HG03025 (cell line): Measurements from ENCODE around the gene PAX9.

ENCODE experiments used
- ATAC-seq: cut with Tn5 transposase; IDR thresholded peaks from one replicate; pipeline ENCODE4 v1.9.1; 2021; ENCODE audit warnings: mild to moderate bottlenecking, moderate library complexity; ENCODE audit not compliant: unreplicated experiment, low FRiP score

Gene PAX9

DNA sequence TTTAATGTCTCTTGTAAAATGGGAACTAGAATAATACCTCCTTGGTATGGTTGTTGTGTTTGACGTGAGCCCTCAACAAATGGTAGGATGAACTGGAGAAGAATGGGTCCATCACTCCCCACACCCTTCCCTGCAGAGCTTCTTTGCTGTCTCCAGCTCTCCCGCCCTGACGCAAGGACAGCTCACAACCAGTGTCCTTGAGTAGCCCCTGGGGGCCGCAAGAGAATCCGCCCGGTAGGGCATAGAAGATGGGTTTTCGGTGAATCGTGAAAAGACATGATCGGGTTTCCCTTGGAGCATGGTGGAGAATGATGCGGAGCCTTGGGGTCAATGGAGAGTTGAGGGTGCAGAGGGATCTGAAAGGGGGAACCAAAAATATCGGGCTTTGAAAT lies 6.1 kb upstream of the PAX9 start:
- no peak for ATAC-seq

DNA sequence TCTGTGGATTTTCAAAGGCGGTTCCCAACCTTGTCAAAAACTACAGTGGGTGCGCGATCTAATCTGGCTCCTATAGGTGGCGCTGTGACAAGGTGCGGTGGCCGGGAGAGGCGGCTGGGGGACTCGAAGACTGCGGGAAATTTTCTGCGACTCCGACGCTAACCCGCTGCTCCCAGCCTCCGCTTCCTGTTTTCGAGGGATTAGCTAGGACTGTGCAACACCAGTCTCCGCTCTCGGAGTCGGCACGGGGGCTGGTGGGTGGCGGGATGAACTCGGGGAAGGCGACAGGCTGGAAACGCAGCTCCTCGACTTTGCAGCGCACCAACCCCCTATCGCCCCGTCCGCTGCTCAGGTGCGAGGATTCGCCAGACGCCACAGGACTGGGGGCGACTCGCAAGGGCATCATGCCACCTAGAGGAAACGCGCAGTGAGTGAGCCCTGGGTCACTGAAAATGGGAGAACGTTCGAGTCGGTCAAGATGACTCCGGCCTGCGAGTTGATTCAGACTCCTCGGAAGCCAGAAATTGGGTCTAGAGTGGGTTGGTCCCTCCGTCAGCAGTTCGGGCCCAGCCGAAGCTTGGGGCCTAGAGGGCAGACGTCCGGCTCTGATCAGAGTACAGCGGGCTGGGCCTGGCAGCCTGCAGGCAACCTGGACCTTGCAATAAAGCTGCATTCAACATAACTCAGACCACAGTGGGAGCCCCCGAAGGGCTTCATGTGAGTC lies 5.5 kb upstream of the PAX9 start:
- ATAC-seq, result no peak

DNA sequence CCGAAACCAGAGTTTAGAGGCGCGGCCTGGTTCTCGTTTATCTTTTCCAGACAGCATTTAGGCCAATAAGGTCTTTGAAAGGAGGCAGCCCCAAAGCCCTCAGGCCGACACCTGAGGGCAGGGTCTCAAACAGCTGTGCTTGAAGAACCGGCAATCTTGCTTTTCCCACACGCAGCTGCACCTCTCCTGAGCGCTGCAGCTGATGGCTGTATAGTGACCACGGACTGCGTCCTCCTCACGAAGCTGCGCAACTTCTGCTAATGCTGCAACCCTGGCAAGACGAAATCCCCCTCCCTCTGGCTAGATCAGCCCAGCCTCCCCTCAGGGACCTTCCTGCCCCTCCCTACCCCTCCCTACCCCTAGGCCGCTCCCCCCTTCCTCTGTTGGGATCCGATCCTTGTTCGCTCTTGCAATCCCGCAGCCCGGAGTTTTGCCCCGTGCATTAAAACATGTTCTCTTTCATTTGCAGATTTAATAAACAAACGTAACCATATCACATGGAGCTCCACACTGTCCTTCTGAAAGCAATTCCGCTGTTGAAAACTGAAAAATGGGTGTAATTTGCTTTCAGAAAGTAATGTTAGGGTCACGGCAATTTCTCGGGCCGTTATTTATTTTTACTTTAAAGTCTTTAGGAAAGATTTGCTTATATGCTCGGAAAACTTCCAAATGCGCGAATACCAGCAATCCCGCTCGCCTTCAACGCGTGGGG lies 4.8 kb upstream of the PAX9 start:
- ATAC-seq, result no peak

DNA sequence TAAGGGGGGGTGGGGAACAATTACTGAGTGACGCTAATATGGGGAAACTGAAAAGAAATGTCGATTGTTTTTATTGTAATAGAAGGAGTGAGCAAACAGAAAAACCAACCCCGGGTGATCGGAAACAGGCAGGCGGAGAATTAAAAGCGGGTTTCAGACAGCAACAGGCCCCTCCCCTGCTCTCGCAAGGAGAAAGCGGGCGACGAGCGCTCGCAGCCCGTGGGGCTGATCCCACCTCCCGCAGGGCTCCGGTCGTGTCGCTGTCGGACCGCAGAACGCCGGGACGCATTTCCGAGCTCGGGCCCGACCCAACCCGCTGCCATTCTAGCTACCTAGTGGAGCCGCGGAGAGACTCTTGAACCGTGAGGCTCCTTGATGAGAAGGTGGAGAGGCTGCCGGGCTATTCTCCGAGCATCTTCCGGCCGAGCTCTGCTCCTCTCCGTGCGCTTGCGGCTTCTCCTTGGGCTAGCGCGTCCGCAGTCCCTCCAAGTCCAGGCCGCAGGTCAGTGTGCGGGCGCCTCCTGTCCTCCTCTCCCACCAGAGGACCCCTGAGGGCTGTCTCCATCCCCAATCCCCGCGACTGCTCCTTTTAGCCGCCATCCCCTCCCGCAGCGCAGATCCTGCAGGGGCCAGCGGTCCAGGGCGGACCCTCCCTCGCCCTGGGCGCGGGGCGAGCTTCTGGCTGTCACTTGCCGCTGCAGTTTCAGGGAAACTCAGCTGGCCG lies 4.1 kb upstream of the PAX9 start:
- no peak for ATAC-seq

DNA sequence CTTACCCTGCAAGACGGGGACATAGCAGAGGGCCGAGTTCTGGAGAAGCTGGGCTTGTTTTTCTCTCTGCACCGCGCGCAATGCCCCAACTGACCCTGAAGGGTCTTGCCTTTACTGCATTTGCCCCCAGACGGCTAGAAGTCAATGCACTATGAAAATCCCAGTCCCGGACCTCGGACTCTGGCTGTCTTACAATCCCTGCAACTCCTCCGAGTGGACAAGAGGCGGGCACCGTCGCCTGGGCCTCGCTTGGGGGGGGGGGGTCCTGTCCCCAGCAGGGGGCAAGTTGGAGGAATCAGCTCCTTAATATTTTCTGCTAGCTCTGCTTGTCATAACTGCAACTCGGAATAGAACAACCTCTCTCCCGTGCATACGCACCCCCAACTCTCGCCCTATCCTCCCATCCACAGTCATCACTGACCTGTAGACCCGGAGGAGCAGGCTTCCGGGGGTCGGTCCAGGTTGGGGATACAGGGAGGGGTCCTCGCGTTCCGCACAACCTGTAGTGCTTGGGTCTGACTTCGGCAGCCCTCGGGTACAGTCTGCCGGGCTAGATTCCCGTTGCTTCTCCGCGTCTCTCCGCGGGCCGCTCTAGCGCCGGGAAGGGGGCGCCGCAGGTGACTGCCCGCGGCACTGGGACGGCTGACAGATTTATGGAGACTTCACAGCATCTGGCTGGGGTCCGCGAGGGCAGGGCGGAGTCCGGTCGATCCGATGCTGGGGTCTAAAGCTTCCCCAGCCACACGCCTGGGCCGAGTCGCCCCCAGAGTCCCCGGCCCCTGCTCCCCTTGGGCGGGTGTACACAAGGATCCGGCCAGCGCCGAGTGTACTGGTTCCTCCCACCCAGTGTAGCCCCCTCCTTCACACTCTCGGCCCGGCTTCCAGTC lies 3.3 kb upstream of the PAX9 start:
- ATAC-seq, result no peak

DNA sequence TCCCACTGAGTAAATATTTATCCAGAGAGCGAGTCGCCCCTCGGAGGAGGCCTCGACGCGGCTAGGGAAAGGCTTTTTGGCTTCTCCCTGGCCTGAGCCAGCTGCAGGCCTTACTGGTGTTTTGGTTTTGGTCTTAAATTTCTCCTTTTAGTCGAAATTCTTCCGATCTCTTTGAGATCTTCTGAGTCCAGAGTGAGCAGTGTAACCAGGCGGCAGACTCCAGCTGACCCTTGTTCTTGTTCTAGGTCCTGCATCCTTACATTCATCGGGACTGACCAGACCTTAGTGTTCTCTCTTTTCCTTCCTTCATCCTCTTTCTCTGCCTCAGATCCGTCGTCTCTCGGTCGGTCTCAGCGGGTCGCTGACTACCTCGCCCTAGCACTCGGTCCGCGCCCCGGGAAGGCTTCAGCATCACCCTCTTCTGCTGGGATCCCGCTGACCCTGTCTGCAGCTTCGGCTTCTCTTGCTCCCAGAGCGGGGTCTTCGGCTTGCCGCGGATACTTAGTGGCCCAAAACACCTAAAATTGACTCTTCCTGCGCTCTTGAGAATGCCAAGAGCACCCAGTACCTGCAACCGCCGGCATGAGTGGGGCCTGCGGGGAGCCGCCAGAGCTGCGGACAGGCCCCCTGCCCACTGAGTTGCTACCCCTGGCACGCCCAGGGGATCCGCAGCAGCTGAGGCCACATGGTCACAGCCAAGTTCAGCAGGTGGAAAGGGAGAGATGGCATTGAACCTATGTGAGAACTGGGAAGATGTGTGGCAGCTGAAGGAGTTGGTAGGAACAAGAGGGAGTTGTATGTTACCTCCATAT lies 2.4 kb upstream of the PAX9 start:
- no peak for ATAC-seq

DNA sequence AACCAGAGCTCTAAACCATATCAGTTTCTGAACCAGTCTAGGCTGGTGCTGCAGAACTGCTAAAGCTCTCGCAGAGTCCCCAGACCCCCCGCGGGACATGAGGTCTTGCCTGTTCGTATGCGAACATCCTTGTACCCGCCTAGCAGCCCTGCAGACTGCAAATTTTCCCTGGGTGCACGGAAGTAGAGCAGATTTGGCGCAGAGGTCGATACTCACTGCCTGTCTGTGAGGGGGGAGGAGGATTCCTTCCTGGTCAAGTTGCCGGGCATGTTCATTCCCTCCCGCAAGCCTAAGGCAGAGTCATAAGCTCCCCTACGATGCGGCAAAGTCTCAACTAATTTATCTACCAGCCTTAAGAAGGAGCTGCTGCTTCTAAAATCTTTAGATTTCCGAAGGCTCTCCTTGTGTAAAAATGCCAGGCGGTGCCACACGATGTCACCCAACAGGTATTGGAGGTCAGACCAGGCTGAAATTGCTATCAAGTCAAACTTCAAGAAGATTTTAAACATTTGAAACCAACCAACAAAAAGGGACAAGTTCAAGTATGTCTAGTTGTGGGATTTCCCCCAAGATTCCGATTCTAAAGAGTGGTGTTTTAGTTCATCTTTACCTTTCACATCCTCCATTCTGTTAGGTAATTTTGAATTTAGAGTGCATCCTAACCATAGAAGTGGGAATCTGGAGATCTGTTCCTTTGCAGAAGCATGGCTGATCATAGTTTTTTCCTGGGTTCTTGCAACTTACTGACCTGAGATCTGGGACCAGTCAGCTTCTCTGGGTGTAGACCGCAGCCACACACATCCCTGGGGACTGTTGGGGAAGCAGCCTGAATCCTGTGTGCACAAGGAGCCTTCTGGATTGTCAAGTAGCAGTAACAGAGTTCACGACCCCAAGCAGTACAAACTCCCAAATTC lies 1.6 kb upstream of the PAX9 start:
- ATAC-seq, result no peak

DNA sequence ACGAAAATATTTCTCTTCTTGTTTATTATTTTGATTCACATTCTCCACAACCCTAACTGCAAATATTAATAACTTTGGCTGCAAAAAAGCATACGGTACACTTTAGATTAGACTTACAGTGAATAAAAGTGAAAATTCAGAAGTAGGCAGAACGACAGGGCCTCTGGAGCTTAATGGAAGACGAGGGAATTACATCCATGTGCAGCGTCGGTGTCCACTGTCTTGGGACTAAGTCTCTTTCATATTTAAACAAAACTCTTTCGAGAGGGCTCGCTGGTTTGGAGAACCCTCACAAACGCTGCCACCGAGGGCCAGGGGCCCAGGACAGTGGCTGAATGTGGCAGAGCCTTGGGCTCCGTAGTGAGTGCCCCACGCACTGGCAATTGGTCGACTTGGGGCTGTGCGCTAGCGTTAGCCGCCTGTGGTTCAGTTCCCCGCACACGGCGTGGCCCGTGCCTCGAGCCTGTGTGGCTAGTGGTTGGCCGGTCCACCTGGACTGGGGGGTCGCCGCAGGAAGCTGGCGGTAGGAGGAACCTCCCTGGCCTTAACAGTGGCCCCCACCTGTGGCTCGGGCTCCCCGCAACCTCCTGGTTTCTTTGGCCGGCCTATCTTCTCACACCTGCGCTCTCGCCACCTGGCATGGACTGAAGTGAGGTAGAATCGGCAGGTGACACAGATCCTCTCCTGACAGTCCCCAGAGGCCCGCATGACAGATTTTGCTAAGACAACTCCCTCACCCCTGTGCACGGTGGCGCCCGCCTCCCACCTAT lies 739 bp upstream of the PAX9 start:
- no peak for ATAC-seq

DNA sequence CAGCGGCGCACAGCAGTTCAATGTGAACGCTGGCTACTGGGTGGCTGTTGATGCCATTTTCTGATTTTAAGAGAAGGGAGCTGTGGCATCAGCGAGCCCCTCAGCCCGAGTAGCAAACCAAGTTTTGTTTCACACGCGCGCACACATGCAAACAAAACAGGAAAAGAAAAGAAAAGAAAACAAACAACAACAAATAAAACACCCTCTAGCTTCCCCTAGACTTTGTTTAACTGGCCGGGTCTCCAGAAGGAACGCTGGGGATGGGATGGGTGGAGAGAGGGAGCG lies 540 bp downstream of the PAX9 start:
- ATAC-seq, result no peak

DNA sequence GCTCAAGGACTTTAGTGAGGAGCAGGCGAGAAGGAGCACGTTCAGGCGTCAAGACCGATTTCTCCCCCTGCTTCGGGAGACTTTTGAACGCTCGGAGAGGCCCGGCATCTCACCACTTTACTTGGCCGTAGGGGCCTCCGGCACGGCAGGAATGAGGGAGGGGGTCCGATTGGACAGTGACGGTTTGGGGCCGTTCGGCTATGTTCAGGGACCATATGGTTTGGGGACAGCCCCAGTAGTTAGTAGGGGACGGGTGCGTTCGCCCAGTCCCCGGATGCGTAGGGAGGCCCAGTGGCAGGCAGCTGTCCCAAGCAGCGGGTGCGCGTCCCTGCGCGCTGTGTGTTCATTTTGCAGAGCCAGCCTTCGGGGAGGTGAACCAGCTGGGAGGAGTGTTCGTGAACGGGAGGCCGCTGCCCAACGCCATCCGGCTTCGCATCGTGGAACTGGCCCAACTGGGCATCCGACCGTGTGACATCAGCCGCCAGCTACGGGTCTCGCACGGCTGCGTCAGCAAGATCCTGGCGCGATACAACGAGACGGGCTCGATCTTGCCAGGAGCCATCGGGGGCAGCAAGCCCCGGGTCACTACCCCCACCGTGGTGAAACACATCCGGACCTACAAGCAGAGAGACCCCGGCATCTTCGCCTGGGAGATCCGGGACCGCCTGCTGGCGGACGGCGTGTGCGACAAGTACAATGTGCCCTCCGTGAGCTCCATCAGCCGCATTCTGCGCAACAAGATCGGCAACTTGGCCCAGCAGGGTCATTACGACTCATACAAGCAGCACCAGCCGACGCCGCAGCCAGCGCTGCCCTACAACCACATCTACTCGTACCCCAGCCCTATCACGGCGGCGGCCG lies 1.1 kb downstream of the PAX9 start:
- ATAC-seq, result no peak

DNA sequence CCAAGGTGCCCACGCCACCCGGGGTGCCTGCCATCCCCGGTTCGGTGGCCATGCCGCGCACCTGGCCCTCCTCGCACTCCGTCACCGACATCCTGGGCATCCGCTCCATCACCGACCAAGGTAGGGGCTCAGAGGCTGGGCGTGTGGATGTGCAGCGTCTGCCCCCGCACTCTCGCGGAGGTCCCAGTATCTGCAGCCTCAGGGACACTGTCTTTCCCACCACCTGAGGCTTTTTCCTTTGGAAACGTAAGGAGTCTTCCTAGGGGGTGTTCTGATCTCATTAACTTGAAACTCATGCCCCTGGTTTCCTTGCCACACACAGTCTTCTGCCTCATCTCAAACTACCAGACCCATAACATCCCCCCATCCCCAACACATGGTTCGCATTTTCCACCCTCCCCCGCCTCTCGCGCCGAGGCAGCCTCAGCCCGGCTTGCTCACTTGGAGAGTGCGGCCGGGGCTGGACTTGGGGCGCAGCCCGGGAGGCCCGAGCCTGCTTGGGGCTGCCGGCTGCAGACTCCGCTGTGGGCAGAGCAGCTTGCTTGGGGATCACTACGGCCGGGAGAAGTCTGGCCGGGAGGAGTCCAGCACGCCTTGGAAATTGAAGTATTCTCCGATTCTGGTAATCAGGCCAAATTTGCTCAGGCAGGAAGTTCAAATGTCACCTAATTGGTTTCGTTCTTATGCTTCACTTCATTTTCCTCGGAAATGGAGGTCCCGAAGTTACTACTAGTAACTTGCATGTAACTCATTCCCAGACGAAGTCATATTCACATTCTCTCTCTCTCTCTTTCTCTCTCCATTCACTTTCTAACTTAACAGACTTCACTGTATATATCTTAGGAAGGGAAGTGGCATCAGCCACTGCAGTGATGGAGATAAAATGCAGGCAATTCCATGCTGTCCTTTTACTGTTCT lies 2.0 kb downstream of the PAX9 start:
- no peak for ATAC-seq

DNA sequence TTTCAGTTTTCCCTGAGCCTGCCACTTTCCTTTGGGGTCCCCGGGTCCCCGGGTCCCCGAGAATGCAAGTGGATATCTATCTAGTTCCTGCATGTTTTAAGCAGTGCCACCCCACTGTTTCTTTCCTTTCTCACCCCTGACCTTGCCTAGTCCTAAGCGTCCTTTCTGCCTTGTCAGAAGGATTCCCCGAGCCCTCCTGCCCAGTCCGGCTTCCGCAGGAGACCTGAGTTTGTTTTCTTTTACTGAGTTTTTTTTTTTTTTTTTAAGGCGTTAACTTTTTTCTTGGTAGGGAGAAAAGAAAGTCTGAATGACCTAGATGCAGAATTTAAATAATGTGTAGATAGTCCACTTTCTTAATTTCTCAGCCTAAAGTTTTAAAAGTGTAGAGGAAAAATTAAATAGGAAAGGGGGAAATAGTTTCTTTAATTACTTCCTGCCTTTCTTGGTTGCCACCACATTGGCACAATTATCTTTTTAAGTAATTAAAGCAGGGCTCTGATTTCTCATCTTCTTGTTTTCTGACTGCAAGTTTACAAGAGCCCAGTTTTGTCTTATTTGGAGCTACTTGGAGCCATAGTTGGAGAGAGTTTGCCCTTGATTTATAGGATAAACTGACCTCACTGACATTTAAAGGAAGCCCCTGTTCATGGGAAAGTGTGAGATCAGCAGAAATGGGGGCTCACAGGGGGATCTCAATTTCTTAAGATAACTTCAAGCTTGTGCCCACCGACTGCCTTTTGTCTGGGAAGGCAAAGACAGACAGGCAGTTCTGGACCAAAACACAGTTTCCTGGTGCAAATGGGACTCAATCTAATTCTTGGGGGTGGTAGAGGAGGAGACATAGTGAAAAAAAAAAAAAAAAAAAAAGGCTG lies 2.9 kb downstream of the PAX9 start:
- no peak for ATAC-seq

DNA sequence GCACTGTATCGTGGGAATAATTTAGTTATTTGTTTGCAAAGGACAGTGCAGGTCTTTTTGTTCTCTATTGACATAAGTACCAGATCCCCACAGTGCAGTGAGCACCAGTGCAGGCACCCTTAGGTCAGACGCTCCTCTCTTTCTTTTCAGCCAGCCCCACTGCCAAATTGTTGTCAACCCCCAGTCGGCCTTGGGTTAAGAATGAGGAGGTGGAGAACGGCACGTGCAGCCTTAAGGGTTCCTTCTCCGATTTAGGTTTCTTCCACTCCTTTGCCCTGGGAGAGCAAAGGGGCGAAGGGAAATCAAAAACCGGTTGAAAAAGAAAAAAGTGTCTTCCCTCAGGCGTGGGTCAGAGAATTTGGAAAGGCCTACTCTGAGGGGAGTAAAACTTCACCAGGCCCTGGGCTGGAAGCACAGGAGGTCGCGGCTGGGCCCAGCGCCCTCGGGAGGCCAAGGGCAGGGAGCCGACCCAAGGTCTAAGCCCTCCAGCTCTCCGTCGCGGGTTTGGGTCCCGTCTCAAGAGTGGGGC lies 4.3 kb downstream of the PAX9 start:
- no peak for ATAC-seq

DNA sequence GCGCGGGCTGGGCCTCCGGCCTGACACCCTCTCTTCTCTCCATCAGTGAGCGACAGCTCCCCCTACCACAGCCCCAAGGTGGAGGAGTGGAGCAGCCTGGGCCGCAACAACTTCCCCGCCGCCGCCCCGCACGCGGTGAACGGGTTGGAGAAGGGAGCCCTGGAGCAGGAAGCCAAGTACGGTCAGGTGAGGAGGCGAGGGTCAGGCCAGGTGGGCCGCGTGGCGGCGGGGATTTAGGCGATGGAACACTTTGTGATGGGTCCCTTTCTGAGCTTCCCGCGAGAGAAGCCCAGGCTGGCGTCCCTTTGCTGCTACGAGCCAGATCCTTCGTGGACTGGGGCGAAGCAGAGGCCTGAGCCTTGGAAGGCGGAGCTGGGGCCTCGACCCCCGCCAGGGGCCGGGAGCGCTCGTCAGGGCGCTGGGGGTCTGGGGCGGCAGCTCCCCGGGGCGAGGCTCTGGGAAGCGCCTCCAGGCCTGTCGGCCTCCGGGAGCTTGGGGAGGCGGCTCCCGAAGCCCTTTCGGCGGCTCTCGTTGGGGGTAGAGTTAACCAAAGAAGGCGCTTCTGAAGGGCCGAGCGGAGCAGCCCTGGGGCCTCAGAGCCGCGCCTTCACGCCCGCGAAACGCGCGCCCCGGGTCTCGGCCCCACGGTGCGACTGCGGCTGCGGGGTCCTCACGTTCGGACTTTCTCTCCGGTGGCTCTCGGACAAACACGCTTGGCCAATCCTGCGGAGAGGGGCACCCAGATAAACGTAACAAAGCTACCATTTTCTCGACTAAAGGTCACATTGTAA lies 5.0 kb downstream of the PAX9 start:
- ATAC-seq, result no peak
